ENCODE data around the gene FAM89A.

- TF ChIP-seq TAF1 (IDR thresholded peaks at IDR 0.05; ENCODE audit: borderline replicate concordance, insufficient read depth, low read length) (no peak), POLR2AphosphoS5 (IDR thresholded peaks at IDR 0.05; ENCODE audit: low read depth, low read length) (no peak), REST (IDR thresholded peaks at IDR 0.05; ENCODE audit: insufficient read depth in 1 of 2, low read depth in 2 of 2, low read length in 2 of 2) (no peak)
Measured at GRCh38 chr1:231078250-231078649, 38.2 kb upstream of the FAM89A start.

Measured in PFSK-1 (cell line).